ENCODE data around the gene UNC13B.
"Not testable (repeated sequence)": the region's sequence is repeated elsewhere in the genome, so short reads cannot be mapped to it uniquely, and the experiment has no call there.

UNC13B gene

DNA sequence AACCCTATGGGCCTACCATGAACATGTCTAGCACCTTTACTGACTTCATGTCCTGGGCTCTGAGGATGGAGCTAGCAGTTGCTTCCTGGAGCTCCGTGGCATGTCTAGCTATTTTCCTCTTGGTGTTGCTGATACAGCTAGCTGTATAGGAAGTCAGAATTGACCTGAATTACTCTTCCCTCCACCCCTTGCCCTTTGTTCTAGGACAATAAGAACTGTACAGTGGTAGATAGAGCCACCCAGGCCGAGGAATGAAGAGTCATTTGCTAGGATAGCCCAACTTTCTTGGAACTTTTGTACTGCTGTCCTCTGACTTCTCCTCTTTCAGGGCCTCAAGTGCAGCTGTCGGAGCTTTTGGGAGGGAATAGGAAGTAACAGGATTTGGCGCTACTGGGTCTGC is 218.2 kb downstream of the UNC13B start:
- DNase-seq (ENCODE audit: low spot score), result no peak

DNA sequence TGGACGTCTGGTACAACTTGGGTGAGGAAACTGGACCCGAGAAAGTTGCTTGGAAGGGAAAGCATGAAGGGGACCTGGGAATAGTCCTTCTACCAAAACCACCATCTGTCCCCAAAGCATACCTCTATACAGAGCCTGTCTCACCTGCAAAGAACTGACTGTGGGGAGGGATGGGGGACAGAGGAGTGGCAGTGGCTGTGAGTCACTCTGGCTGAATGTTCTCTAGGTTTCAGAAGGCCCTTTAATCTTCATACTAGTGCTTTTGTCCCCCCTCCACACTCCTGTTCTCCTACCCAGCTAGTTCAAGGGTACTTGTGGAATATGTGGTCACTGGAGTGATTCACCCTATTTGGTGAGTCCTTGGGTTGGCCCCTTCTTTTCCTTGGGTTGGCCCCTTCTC is 218.8 kb downstream of the UNC13B start:
- DNase-seq (ENCODE audit: low spot score), result no peak

DNA sequence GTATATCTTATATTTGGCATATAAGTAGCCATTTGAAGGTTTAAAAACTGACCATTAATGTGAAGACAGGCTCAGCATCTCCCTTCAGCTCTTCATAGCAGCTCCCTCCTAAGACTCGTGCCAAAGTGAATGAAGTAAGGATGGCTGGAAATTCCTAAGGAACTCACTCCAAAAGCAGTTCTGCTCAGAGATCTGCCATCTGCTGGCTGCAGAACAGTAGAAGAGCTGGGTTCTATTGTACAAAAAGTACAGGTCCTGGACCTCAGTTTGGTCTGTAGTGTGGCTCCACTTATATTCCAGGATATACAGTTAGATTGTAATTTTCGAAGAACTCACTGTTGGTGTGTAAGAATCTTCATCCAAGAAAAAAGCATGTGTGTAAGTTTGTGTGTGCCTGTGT is 223.2 kb downstream of the UNC13B start:
- no peak for DNase-seq (ENCODE audit: low spot score)

DNA sequence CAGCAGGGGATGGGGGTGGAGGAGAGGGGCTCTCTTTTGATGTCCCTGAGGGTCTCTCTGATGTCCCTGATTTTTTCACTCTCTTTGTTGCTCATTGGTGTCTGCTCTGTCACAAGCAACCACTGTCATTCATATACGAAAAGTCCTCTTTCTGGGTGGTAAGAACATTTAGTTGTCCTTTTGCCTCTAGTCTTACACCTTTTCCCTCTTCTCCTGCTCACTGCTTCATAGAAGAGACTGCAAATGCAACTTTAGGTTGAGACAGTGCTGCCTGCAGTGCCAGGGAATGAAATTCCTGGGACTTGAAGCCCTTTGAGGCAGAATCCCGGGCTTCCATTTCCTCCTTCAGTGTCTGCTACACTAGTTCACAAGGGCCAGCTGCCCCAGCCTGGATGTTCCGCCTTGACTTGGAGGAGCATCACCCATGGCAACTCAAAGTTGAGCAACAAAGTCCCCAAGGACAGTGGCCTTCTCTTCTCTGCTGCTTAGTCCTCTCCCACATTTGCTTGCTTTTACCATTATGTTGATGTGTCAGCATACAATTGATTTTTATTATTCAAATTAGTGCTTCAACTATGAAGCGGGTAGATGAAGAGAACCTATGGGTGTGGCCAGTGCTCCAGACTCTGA is 233.4 kb downstream of the UNC13B start:
- no peak for DNase-seq (ENCODE audit: low spot score)

DNA sequence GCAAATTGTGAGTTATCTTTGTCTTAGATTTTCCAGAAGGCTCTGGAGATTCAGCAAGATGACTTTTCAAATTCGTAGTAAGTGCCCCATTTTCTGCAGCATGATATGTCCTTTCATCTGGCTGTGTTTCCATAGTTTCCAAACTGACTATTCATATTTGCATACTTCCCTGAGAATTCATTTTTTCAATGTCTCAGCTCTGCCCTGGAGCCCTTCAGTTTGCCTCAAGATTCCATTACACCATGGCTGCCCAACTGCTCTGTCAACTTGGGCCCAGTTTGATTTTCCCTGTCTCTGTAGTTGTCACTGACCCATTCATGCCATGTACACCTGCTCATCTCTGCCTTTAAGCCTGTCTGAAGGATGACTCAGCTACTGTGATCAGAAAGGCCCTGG is 233.9 kb downstream of the UNC13B start:
- no peak for DNase-seq (ENCODE audit: low spot score)

DNA sequence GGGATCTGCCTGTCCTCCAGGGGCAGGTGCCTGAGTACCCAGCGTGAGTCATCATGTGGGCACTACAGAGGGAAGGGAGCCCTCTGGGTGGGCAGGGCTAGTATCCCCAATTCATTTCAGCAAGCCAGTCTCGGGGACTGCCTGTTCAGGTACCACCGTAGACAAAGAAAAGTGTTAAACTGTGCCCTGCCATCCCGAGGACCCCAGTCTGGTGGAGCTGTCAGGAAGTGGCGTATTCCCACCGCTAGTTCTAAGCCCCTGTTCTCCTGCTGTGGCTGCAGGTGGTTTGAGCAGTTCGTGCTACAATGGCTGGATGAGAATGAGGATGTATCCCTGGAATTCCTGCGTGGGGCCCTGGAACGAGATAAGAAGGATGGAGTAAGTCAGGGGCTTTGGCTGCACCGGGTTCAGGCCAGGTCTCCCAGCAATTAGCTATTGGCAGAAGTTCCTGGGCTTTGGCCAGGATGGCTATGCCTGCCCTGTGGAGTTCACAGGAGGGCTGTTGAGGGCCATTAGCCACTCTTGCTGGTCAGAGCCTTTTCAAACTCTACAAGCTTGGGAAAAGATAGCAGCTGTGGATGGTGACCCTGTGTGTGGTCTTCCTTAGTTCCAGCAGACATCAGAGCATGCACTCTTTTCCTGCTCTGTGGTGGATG is 234.9 kb downstream of the UNC13B start:
- no peak for DNase-seq (ENCODE audit: low spot score)

DNA sequence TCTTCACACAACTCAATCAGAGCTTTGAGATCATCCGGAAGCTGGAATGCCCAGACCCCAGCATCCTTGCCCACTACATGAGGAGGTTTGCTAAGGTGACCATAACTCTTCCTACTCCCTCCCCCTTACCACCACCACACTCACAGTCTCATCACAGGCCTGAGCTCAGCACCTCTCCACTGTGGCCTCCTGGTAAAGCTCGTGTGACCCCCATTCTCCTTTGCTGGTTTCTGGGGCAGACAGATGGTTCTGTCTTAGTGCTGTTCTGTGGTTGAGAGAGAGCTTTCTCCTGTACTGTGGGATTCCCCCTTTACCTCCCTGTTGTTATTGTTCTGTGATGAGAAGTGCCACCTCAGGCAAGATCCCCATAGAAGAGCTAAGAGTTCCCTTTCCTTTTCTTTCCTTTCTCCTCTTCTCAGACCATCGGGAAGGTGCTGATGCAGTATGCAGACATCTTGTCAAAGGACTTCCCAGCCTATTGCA is 235.4 kb downstream of the UNC13B start:
- no peak for DNase-seq (ENCODE audit: low spot score)

DNA sequence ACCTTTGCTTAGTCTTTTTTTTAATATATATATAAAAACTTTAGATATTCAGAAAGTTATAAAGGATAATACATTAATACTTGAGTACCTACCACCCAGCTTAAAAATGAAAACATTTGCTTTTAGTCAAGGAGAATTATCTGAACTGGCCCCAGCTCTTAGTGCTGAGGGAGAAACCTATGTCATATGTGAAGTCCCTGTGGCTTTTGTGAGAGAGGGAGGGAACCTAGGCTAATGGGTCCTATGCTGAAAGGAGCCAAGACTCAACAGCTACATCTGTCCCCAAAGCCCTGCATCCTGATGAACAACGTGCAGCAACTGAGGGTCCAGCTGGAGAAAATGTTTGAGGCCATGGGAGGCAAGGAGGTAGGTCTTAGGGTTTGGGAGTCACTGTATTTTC is 236.1 kb downstream of the UNC13B start:
- no peak for DNase-seq (ENCODE audit: low spot score)

DNA sequence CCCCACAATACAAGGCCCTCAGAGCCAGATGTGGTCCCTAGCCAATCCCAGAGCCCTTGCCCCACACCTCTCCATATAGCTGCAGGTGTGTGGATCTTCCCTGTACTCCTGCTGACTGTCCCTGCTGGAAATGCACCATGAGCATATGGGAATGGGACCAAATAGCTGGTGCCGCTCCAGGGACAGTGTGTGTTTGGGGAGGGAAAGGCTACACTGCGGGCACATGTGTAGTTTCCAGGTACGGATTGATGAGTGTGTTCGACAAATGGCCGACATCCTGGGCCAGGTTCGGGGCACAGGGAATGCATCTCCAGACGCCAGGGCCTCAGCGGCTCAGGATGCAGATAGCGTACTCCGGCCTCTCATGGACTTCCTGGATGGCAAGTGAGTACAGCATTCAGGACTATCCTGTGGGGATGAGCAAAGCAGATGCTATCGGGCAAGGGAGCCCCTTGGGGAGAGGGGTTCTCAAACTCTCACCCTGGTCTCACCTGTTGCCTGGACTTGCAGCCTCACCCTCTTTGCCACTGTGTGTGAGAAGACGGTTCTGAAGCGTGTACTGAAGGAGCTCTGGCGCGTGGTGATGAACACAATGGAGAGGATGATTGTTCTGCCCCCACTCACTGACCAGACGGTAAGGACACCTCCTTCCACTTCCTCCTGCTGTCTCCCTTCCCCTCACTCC is 237.0 kb downstream of the UNC13B start:
- no peak for DNase-seq (ENCODE audit: low spot score)

DNA sequence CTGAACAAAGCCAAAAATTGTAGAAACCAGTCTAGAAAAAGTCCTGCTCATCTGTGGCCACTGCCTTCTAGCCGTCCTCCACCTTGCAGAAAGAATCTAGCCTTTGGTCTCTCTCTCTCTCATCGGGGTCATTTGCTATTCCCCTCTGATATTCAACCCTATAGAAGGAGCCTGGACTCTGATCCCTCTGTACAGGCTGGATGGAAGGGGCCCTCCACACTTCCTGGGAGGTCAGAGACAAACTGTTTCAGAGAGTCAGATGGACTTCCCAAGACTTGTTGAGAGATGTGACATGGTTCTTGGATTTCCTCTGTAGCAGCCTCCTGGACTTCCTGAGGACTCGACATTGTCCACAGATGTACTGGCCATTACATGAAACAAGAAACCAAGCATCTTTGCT is 243.1 kb downstream of the UNC13B start:
- DNase-seq (ENCODE audit: low spot score), result no peak

DNA sequence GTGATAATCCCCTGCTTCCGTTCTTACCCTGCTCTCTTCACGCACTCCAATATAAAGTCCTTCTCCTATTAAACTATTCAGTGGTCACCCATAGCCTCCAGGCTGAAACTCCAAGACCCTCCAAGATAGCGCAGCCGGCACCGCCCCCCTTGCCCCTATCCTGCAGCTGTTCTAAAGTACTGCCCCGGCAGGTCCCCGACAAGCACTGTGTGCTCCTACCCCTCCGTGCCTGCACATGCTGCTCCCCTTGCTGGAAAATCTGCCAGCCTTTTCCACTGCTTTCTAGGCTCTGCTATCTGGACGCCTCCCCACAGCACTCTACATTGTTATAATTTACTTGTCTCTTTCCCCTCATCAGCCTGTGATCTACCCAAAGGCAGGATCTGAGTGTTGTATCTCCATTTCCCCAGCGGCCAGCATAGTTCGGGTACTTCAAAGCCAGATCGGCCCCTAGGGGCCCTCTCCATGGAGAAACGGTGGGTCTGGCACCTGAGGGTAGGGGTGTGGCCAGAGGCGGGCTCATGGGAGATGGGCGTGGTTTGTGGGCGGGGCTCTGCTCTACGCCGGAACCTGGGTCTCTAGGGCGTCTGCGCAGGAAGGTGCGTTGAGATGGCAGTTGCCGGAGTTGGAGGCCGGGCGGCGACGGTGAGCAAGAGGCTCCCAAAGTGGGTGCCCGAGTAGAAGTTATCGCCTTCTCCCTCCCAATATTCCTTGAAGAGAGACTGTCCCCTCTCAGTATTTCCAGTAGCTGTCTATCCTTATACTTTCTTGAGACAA is 244.6 kb downstream of the UNC13B start:
- DNase-seq (ENCODE audit: low spot score), result no peak

DNA sequence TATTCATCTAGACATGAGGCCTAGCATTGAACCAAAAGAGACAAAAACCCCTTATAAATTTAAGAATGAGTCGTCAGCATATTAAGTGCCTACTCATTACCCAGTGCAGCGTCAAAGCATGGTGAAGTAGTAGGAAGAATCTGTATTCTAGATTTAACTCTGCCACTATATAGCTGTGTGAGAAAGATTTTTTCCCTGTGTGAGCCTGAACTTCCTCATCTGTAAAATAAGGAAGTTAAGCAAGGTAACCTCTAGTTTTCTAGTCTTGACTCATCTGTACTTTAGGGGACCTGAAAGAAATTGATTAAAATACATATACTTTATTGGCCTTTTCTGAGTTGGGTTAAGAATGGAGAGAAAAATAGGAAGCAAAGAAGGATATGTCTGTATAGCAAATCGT is 246.0 kb downstream of the UNC13B start:
- no peak for DNase-seq (ENCODE audit: low spot score)

DNA sequence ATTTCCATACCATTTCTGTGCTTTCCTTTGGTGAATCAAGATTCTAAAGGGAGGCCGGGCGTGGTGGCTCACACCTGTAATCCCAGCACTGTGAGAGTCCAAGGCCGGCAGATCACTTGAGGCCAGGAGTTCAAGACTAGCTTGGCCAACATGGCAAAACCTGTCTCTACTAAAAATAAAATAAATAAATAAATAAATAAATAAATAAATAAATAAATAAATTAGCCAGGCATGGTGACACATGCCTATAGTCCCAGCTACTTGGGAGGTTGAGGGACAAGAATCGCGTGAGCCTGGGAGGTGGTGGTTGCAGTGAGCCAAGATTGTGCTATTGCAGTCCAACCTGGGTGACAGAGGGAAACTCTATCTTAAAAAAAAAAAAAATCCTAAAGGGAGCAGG is 247.6 kb downstream of the UNC13B start:
- not testable (repeated sequence) for DNase-seq (ENCODE audit: low spot score)

DNA sequence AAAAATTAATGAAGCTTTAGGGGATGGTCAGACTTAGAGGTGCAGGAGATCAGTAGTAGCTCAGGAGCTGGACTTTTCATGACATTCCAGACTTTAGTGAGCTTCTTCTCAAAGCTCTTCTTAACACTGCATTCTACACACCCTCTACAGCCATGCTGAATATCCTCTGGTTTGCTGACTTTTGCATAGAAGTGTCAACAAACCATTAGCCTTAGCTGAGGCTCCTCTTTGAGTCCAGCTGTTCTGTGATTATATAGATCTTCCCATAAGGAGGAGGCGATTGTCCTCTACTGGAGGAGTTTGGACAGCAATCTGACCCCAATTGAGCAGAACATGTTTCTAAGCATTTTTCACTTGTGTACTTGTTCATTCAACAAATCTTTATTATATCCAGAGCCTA is 253.1 kb downstream of the UNC13B start:
- DNase-seq (ENCODE audit: low spot score), result no peak

DNA sequence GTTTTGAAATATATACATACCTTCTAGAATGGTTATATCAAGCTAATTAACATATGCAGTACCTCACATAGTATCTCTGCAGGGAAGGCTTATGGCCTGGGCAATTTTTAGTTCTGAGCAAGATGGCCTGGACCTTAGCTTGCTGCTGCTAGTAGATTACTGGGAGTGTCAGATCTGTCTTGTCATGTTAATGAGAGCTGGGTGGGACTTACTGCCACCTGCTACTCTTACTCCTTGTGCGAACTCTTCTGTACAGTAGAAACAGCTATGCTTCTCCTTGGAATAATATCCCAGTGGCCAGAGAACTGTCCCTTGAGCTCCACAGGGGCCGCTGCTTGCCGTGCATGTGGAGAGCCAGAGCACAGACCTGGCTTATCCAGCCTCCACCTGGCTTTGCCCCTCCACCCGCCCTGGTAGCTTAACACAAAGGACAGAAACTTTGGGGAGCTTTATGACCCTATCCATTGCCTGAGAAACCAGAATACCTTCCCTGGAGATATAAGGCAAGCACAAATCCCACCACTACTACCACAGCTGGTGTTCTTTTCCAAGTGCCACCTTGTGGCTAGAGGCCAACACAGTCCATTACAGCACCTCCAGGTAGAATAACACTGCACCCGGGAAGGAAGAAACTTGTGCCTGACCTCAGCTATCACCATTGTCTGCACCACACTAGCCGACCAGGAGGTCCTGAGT is 253.7 kb downstream of the UNC13B start:
- no peak for DNase-seq (ENCODE audit: low spot score)

DNA sequence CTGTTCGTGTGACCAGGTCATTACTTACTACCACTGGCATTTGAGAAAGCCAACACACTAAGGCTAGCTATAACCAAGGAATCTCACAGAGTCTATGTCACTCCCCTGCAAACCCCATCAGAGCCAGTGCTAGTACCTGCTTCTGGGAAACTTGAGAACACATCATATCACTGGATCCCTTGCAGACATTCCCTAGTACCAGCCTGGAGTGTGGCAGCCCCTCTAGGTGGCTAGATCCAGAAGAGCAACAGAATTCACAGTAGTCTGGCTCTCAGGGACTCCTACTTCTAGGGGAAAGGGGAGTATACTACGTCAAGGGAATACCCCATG is 254.3 kb downstream of the UNC13B start:
- no peak for DNase-seq (ENCODE audit: low spot score)

DNA sequence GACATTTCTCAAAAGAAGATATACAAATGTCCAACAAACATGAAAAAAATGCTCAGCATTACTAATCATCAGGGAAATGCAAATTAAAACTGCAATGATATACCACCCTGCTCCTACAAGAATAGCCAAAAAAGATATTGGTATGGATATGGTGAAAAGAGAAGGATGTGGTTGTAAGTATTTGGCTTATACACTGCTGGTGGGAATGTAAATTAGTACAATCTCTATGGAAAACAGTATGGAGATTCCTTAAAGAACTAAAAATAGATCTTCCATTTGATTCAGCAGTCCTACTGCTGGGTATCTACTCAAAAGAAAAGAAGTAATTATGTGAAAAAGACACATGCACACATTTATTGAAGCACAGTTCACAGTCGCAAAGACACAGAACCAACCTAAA is 260.5 kb downstream of the UNC13B start:
- DNase-seq (ENCODE audit: low spot score), result no peak

DNA sequence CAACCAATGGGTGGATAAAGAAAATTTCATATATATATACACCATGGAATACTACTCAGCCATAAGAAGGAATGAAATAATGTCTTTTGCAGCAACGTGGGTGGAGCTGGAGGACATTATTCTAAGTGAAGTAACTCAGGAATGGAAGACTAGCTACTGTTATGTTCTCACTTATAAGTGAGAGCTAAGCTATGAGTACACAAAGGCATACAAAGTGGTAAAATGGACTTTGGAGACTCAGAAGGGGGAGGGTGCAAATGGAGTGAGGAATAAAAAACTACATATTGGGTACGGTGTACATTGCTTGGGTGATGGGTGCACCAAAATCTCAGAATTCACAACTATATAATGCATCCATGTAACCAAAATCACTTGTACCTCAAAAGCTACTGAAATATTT is 260.9 kb downstream of the UNC13B start:
- no peak for DNase-seq (ENCODE audit: low spot score)

DNA sequence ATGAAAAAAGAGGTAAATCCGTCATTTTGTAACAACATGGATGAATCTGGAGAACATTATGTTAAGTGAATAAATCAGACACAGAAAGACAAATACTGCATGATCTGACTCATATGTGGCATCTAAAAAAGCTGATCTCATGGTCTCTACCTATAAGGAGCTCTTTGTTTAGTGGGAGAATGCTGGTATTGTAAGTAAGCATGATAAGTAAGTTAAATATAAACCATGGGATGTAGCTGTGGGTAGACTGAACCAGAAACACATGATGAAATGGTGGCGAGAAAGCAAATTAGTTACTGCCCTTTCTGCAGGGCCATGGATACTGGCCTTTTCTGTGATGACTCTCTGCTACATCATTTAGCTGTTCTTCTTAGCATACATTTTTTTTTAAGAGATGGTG is 261.7 kb downstream of the UNC13B start:
- peak; percentile 16 for DNase-seq (ENCODE audit: low spot score)

DNA sequence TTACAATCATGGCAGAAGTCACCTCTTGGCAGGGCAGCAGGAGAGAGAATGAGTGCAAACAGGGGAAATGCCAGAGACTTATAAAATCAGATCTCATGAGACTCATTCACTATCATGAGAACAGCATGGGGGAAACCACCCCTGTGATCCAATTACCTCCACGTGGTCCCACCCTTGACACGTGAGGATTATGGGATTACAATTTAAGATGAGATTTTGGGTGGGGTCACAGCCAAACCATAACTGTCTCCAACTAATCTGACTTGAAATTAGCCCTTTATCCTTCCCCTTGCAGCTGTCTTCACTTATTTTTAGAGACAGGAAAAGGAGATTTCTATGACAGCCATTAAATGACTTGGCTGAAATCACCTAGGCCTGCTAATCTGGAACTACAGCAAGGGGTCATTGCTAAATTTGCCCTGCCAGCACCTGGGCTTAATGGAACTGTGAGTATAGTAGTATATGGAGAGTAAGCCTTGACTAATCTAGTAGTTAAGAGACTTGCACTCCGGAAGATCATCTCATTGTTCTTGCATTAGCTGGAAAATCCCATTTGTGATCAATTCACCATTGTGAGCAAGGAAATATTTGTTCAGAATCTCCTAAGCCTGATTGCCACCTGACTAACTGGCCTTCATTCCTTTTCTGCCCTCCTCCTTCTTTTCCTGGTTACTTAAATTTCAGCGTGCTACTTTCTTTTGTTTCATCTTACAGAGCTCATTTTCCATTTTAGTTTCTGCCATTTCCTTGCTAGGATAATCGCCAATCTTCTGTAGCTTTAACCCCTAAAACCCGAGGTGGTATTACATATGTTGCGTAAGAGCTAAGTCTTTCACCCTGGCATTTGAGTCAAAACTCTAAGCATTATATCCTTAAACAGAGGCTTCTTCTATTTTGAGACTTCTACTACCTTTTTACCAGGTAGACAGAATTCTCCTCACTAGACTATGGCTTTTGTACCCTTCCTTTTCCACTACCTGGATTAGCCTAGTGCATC is 262.8 kb downstream of the UNC13B start:
- no peak for DNase-seq (ENCODE audit: low spot score)

DNA sequence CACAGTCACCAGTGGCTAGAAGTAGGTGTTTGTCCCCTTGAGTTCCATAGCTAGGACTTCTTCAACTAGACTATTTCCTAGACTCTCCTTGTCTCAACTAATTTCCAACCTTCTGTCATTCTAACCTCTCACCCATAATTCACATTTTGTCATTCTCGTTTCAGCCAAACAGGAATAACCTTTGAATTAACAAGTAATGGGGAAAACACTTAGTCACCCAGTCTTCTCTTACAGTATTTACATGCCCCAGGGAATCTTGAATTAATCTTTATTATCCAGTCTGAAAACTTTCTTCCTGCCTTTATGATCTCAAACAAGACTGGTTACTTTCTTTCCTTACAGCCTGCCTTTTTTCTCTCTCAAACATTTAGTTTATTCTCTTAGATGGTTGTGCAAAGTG is 264.8 kb downstream of the UNC13B start:
- DNase-seq (ENCODE audit: low spot score), result no peak
